Pancreas (tissue), 10 donors: ENCODE results near the gene KRT2. TPM values are rescaled to one million over a fixed set of nuclear protein-coding genes. Genes with fewer than 3 reads are reported as not detected.

Experiments used
- ATAC-seq, 4 donors: fragments of 200-7000 bp; cut with Tn5 transposase; one replicate each; pipeline versions ENCODE4 v1.8.0 to v1.9.1; 2020; ENCODE audit warnings: mild to moderate bottlenecking in 4 of 4, moderate library complexity in 4 of 4
- DNase-seq, 6 donors: peaks; one replicate each; pipeline ENCODE4 v3.0.0-alpha.2; 2020
- FAIRE-seq: peaks from 2 replicates; lab custom pipeline; 2012; peaks lifted over from hg19 to GRCh38; lab: Jason Lieb, UNC
- H3K27ac ChIP-seq, 4 donors: fragments of 200-600 bp; sonication (generic); 1 replicate in 3 of 4; 2 replicates in 1 of 4; pipeline versions ENCODE4 v1.5.0 to v1.8.0; 2020
- H3K27me3 ChIP-seq, 4 donors: fragments of 200-600 bp; one replicate each; pipeline ENCODE4 v1.8.0; 2021
- H3K36me3 ChIP-seq, 3 donors: fragments of 200-600 bp; sonication (generic) in 1 of 3; one replicate each; pipeline versions ENCODE4 v1.5.0 to v1.8.0; 2020 to 2021
- H3K4me1 ChIP-seq, 3 donors: fragments of 200-600 bp; one replicate each; pipeline ENCODE4 v1.8.0; 2021
- H3K4me3 ChIP-seq, 4 donors: fragments of 200-600 bp; sonication (generic) in 2 of 4; one replicate each; pipeline versions ENCODE4 v1.5.0 to v1.8.0; 2020 to 2021
- H3K9me3 ChIP-seq, 4 donors: fragments of 200-600 bp; one replicate each; pipeline ENCODE4 v1.8.0; 2021
- WGBS, 2 donors: extraction: QIAGEN DNeasy Blood & Tissue Kit; methylation state at CpG; one replicate each; pipeline ENCODE4 v1.1.7; 2013; 5-methylcytosine and 5-hydroxymethylcytosine counted together
- intact Hi-C, 3 donors: fragments of 100-400 bp; cut with DNase I; formaldehyde crosslinking; loops; one replicate each; pipeline versions ENCODE4 v1.11.1 to v1.14.2; 2022
- polyA plus RNA-seq, 2 donors: library from polyadenylated mRNA; stranded (reverse); fragments of 200-250 nt; gene quantifications; one replicate each; pipeline ENCODE4 v1.2.3, GENCODE V29; 2013
- total RNA-seq, 6 donors: library from RNA; stranded (reverse); fragmentation: NEBNext Ultra II Directional in 4 of 6; extraction: Animal tissue kit (Norgen Biotek cat#: 25700) in 4 of 6; gene quantifications; one replicate each; pipeline versions ENCODE4 v1.2.1 to v1.2.4, GENCODE V29; 2021 to 2023
- TF ChIP-seq, protein P1 (sequence below), 4 donors: fragments of 200-600 bp; sonication (generic) in 3 of 4; IDR thresholded peaks; one replicate each; pipeline versions ENCODE4 v1.5.0 to v1.8.0; 2021; ENCODE audit warnings: antibody characterized with exemption in 4 of 4
- donor health status: healthy with polysubstance abuse.
- donor health status: DM: no; HTN: no; CAD: no; lungs with moderate emphysema.
- donor health status: DM: no; HTN: no; CAD: no.
- donor health status: control.
- donor health status: control.
- donor health status: Bipolar disorder and iron deficiency.
- donor health status: DM: yes; HTN: yes; CAD: no.
- donor health status: DM: no; HTN: no; CAD: no.
- donor health status: DM: no; HTN: no; CAD: no.
- donor health status: DM: yes; HTN: yes; CAD: no.

Gene KRT2
- total and polyA plus RNA-seq, 8 donors: 0.02 TPM; not detected in 7

GRCh38 chr12:52631676-52632459 is 20.1 kb downstream of the KRT2 start:
- Histone ChIP-seq H3K36me3 (no peaks in the 10 kb centered on the region), H3K4me1 (no peaks in the 10 kb centered on the region), H3K4me3 (no peak overlapping the region), H3K9me3 (no peaks in the 10 kb centered on the region), H3K27ac (no peak overlapping the region), H3K27me3 (peaks cover 0 to 3% (median 0%) of the 10 kb centered on the region in 4 donors)
- WGBS, 2 donors: 81 to 86% methylated on average over 6 of the region's 6 CpGs
- TF ChIP-seq, protein P1, sequence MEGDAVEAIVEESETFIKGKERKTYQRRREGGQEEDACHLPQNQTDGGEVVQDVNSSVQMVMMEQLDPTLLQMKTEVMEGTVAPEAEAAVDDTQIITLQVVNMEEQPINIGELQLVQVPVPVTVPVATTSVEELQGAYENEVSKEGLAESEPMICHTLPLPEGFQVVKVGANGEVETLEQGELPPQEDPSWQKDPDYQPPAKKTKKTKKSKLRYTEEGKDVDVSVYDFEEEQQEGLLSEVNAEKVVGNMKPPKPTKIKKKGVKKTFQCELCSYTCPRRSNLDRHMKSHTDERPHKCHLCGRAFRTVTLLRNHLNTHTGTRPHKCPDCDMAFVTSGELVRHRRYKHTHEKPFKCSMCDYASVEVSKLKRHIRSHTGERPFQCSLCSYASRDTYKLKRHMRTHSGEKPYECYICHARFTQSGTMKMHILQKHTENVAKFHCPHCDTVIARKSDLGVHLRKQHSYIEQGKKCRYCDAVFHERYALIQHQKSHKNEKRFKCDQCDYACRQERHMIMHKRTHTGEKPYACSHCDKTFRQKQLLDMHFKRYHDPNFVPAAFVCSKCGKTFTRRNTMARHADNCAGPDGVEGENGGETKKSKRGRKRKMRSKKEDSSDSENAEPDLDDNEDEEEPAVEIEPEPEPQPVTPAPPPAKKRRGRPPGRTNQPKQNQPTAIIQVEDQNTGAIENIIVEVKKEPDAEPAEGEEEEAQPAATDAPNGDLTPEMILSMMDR (IDR thresholded peaks at IDR 0.05): no peak
- intact Hi-C loops: no loop called here
- DNase-seq (no peak), FAIRE-seq (no peak), ATAC-seq (no peak)

GRCh38 chr12:52631264-52631663 is 20.7 kb downstream of the KRT2 start:
- TF ChIP-seq, protein P1 (IDR thresholded peaks at IDR 0.05): no peak
- intact Hi-C loops: no loop called here
- no peaks in the 10 kb centered on the region for H3K36me3 ChIP-seq
- DNase-seq (no peak), FAIRE-seq (no peak), ATAC-seq (no peak)
- H3K4me1 ChIP-seq: no peaks in the 10 kb centered on the region
- no peaks in the 10 kb centered on the region for H3K9me3 ChIP-seq
- no peak overlapping the region for H3K27ac ChIP-seq
- H3K27me3 ChIP-seq: peaks cover 0 to 3% (median 0%) of the 10 kb centered on the region in 4 donors
- WGBS, 2 donors: 47 to 50% methylated on average over 4 of the region's 4 CpGs
- H3K4me3 ChIP-seq: no peak overlapping the region

DNA sequence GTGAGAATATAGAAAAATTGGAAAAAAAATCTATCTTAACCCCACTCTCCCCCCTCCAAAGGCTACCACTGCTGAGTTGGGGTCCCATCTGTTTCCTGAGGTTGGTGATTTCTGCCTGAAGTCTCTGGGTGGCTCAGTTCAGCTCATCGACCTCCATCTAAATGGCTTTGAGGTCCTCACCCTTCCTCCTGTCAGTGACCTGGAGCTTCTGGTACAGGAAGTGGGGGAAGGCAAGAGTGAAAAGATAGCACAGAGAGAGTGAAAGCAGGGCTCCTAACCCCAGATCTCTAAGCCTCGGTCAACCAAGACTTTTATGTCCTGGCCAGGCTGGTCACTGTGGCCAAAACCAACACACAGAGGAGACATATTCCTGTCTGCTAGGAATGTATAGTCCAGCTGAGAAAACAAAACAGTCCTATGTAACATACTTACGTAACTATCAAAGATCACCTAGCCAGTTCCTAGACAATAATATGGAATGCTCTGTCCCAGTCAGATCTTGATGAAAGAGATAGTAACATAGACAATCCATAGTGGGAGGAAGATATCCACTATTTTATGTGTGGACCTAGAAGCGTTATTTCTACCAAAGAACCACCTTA is 21.3 kb downstream of the KRT2 start:
- intact Hi-C loops: no loop called here
- Histone ChIP-seq H3K27ac (no peak overlapping the region), H3K4me1 (no peaks in the 10 kb centered on the region), H3K36me3 (no peaks in the 10 kb centered on the region), H3K4me3 (no peak overlapping the region), H3K9me3 (no peaks in the 10 kb centered on the region), H3K27me3 (peaks cover 0 to 3% (median 0%) of the 10 kb centered on the region in 4 donors)
- FAIRE-seq (no peak), ATAC-seq (no peak), DNase-seq (no peak)
- TF ChIP-seq, protein P1 (IDR thresholded peaks at IDR 0.05): no peak
- 63 to 74% methylated on average over 4 of the region's 4 CpGs for WGBS, 2 donors

GRCh38 chr12:52630008-52630500 is 22.0 kb downstream of the KRT2 start:
- Histone ChIP-seq H3K27ac (no peak overlapping the region), H3K4me1 (no peaks in the 10 kb centered on the region), H3K9me3 (no peaks in the 10 kb centered on the region), H3K27me3 (peaks cover 0 to 3% (median 0%) of the 10 kb centered on the region in 4 donors), H3K36me3 (no peaks in the 10 kb centered on the region), H3K4me3 (no peak overlapping the region)
- intact Hi-C loops: no loop called here
- ATAC-seq (no peak), DNase-seq (no peak), FAIRE-seq (no peak)
- WGBS, 2 donors: 61 to 73% methylated on average over 7 of the region's 7 CpGs
- TF ChIP-seq, protein P1 (IDR thresholded peaks at IDR 0.05): no peak
